Erythroblast (primary cell): Measurements from ENCODE around the gene TNNC1.

ENCODE experiments used
- GATA1 ChIP-seq: IDR thresholded peaks from 2 replicates; pipeline ENCODE4 v1.6.1; 2011; ENCODE audit warnings: low read depth, mild to moderate bottlenecking, control low read depth, low read length, moderate library complexity
- POLR2A ChIP-seq: IDR thresholded peaks from 2 replicates; pipeline ENCODE4 v1.6.1; 2011; ENCODE audit warnings: mild to moderate bottlenecking, low read length

DNA sequence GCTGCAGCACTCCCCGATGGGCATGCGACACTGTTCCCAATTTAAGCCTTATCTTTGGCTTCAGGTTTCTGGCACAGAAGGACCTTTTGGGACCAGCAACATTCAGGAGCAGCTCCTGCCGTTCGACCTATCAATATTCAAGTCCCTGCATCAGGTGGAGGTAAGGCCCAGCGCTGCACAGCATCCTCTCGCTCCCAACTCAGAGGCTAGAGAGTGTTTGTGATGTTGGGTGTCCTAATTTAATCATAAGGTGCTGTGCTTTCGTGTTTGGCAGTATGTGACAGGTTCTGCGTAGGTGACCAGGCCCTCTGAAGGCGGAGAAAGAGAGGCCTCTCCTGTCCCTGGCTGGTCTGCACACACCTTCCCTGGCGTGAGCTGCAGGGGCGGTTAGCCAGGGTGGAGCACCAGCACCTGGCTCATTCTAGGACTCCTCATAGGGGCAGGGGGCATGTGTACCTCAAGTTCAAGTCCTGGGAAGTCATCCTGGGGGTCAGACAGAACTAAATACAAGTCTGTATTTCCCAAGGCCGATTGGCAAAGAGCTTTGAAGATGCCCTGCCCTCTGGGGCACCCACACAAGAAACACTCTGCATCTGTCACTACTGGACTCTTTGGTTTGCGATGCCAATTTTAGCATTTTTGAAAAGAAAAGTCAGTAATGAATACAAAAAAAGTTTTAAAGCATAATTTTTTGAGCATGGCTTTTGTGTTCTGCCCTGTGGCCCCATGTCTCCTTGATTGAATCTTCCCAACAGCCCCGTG lies 18.6 kb upstream of the TNNC1 start:
- no peak for TF ChIP-seq POLR2A
- TF ChIP-seq GATA1 = no peak
